Renal pelvis (tissue), 4 donors: ENCODE data around the gene ARL3. TPM values are rescaled to one million over a fixed set of nuclear protein-coding genes. Genes with fewer than 3 reads are reported as not detected.
"Not testable (repeated sequence)": the region's sequence is repeated elsewhere in the genome, so short reads cannot be mapped to it uniquely, and the experiment has no call there.

Experiments used
- DNase-seq: peaks from one replicate; pipeline ENCODE4 v3.0.0-alpha.2; 2013
- polyA plus RNA-seq, 3 donors: library from polyadenylated mRNA; unstranded; fragments of 120-200 nt; gene quantifications; one replicate each; pipeline ENCODE4 v1.2.1, GENCODE V29; 2013; ENCODE audit not compliant: insufficient read length in 3 of 3

ARL3 gene
- polyA plus RNA-seq, 3 donors, result 30.5 to 31.3 (median 30.9) TPM

GRCh38 chr10:102712843-102713538 lies 1.2 kb downstream of the ARL3 start:
- DNase-seq, result no peak

DNA sequence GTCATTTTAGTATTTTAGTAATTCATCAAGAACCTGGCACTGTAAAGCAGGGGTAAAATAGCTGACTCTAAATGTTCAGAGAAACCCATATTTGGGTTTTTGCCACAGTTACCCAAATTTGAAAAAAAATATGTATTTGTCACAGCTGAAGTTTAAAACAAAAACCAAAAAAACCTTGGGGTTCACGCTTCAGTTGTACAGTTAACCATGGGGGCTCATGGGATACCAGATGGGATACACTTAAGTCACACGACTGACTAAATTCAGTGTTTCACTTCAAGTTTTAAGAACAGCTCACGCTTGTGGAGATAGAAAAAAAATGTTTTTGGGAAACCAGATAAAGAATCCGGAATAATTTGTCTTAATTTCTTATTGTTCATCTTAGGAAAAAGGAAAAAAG lies 2.1 kb downstream of the ARL3 start:
- no peak for DNase-seq

DNA sequence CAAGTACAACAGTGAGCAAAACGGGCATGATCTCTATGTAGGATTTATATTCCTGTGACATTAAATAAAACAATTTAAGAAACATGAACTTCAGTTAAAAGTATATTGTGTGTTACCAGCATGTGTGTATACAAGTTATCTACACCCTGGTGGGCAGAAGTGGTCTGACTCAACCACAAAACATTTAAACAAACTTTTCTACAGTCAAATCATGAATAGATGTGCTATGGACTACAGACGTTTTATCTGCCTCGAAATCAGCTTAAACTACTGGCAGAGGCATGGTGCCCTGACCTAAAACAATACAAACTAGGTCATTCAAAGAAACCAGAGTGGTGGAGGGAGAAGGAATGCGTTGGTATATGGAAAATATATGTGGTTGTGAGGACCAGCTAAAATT lies 3.6 kb downstream of the ARL3 start:
- DNase-seq, result no peak

DNA sequence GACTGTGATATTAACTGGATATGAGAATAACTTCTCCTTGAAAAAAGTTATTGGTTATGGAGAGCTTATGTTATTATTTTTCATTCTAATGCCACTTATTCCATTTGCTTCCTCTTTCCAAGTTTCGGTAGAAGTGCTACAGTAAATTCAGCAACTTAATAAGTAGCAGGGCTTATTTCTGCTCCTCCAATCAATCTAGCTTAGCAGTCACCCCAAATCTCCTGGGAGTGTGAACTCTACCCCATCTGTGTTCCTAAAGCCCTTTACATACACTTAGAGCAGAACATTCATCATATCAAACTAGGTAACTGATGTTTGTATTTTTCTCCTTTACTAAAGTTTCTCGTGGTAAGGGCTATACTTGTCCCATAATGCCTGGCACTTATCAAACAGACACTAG lies 8.7 kb downstream of the ARL3 start:
- DNase-seq, result no peak

DNA sequence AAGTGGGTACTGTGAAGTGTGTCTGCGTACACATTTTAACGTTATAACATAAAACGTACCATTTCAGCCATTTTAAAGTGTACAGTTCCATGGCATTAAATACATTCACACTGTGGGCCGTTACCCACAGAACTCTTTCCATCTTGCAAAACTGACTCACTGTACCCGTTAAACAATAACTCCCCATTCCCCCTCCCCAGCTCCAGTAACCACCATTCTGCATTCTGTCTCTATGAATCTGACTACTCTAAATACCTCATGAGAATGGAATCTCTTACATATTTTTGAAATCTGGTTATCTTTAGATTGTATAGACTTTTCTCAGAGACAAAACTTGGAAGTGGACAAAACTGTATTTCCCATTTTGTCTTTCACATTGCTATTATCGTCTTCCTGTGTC lies 9.3 kb downstream of the ARL3 start:
- DNase-seq, result no peak

- no peak for DNase-seq
These were observed 11.5 kb downstream of the ARL3 start for GRCh38 chr10:102702742-102703141.

GRCh38 chr10:102701796-102702195 lies 12.4 kb downstream of the ARL3 start:
- DNase-seq, result no peak

- no peak for DNase-seq
These were observed 12.9 kb downstream of the ARL3 start for GRCh38 chr10:102701272-102701671.

DNA sequence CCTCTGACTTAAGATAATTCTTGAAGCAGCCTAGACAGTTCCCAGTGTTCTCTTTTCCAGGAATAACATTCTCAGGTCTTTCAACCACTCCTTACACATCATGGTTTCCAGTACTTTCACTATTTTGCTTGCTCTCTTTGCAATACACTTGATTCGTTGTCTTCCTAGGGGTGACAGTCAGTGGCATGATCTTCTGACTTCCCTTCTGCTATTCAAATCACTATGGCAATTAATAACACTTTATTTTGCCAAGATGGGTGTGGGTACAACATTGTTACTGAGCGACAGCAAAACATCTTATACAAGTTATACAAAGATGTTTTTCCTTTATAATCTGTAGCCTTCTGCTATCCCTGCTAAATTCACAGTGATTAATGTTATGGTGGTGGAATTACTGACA lies 15.3 kb downstream of the ARL3 start:
- no peak for DNase-seq

GRCh38 chr10:102696736-102697135 lies 17.5 kb downstream of the ARL3 start:
- no peak for DNase-seq

DNA sequence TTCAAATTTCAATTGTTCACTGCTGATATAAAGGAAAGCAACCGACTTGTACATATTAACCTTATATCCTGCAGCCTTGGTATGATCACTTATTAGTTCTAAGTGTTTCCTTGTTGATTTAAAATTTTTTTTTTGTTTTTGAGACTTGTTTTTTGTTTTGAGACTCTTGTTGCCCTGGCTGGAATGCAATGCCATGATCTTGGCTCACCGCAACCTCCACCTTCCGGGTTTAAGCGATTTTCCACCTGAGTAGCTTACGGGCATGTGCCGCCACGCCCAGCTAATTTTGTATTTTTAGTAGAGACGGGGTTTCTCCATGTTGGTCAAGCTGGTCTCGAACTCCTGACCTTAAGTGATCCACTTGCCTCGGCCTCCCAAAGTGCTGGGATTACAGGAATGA lies 18.8 kb downstream of the ARL3 start:
- not testable (repeated sequence) for DNase-seq

- DNase-seq, result no peak
These were observed 22.7 kb downstream of the ARL3 start for GRCh38 chr10:102691285-102692066.

GRCh38 chr10:102683736-102684135 lies 30.5 kb downstream of the ARL3 start:
- no peak for DNase-seq

DNA sequence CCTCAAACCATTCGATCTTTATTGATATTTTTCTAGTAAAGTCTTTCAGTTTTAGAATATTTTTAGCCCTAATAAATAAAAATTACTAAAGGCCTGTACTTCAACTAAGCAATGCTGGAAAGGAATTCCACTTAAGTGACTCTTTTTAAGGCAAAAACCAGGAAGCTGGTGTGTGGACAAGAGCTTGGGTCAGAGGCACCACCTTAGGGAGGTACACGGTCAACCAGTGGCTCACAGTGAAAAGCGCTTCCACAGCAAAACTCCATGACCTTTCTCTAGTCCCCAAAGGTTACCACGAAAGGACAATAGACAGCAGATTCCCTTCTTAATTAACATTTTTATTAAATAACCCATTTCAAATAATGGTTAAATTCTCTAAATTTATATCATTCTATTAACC lies 31.2 kb downstream of the ARL3 start:
- DNase-seq, result no peak

DNA sequence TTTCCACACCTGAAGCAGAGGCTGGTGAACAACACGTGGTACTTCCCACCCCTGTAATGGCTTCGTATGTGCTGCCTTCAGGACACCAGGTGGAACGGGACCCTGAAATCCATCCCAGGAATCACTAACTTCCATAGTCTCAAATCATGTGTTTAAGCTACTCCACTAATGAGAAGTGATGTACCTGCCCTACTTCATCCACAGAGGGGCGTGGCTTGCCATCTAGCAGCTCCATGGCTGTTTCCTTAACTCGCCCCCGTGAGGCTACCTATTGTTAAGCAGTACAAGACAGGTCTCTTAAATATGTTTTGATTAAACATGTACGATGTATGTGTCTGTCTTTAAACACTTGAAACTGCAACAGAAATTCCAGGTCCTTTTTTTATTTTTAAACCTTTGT lies 31.8 kb downstream of the ARL3 start:
- no peak for DNase-seq

GRCh38 chr10:102681696-102682095 lies 32.5 kb downstream of the ARL3 start:
- no peak for DNase-seq

- no peak for DNase-seq
These were observed 34.6 kb downstream of the ARL3 start for GRCh38 chr10:102679596-102679995.

GRCh38 chr10:102678842-102679289 lies 35.3 kb downstream of the ARL3 start:
- DNase-seq, result no peak

DNA sequence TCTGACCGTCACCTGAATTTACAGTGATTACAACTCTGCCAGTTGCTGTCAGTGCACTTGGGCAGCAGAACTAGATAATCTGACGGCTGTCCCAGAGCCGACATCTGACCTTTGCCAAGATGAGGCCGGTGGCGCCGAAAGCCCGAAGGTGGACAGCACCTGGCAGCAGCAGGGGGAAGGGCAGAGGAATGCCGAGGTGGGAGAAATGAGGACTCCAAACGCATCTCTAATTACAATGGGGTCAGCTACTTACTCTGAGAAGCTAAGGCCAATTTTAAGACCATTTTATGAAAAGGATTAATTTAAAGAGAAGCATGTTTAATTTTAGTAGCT lies 36.2 kb downstream of the ARL3 start:
- DNase-seq, result no peak

- no peak for DNase-seq
These were observed 36.7 kb downstream of the ARL3 start for GRCh38 chr10:102677331-102678067.

DNA sequence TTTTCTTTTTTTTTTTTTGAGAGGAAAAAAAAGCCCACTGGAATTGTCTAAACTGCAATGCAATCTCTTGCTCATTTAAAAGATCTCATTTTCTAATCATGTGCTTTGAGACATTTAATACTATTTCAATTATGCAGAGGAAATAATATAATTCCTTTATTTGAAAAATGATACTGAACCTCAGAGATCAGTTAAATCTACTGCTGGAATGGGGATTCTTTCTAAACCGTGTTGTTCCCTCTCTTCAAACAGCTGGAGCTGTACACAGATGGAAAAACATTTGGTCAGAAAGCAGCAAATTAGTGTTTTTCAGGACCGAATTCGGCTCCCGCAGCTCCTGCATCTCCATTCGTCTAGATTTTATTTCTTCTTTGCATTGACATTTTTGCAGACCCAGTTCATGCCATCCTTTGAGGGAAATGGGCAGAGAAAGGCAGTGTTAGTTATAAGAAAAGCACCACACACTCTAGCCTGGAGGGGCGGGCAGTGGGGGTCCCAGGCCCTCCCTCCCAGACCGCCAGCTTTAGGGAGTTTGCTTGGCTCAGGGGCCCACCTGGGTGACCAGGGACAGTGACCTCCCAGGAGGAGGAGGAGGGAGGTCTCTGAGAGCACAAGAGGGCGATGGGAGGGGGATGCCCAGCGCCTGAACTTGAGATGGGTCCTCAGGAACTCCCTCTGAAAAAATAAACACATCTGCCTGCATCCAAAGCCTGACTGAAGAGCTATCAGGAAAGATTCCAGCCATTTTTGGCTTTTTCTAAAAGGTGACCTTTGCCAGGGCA lies 37.5 kb downstream of the ARL3 start:
- DNase-seq, result no peak
